Measurements from ENCODE around the gene STUM.

GRCh38 chr1:226627924-226628611 lies 79.5 kb downstream of the STUM start:
- TF ChIP-seq CTCF (IDR thresholded peaks at IDR 0.05; ENCODE audit: poor library complexity) (no peak), EZH2phosphoT487 (IDR thresholded peaks at IDR 0.05; ENCODE audit: low read depth, severe bottlenecking, unreplicated experiment) (no peak)
